HG03060 (cell line): ENCODE measurements around the gene SOX5.

ENCODE experiments used
- ATAC-seq: cut with Tn5 transposase; IDR thresholded peaks from one replicate; pipeline ENCODE4 v1.9.1; 2021; ENCODE audit warnings: low read depth, moderate number of reproducible peaks; ENCODE audit not compliant: unreplicated experiment

The SOX5 gene

GRCh38 chr12:23631786-23632377 is 317.6 kb downstream of the SOX5 start:
- no peak for ATAC-seq

DNA sequence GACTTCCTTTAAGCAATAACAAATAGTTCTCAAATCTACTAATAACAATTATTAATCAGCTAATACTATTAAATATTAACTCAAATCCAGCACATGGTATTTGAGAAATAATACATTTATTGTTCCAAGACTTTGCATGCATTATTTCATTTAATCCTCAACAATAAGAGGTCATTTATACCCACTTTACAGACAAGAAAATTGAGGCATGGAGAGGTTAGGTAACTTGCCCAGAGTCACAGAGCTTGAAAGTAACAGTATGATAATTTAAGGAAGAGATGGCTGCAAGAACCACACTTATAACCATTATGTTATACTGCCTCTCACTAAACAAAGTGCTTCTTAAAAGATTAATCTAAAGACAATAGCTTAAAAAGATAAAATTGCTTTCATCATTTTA is 318.9 kb downstream of the SOX5 start:
- ATAC-seq, result no peak

- ATAC-seq, result no peak
Observed at GRCh38 chr12:23628806-23629205, 320.7 kb downstream of the SOX5 start.

DNA sequence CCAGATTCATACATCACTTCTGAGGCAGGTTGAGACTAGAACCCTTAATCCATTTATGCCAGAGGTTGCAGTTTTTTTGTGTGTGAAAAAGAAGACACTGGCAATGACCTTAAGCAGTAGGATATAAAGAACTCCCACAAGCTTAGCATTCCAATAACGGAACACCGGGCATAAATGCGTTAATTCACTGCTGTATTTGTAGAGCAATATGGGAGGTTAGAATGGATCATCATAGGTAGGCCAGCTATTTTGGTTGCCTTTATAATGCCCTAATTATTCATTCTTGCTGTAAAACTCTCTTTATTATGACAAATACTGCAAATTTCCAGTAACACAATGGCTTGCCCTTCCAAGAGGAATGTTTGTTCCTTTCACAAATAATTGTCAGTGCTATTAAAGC is 322.7 kb downstream of the SOX5 start:
- ATAC-seq, result no peak

DNA sequence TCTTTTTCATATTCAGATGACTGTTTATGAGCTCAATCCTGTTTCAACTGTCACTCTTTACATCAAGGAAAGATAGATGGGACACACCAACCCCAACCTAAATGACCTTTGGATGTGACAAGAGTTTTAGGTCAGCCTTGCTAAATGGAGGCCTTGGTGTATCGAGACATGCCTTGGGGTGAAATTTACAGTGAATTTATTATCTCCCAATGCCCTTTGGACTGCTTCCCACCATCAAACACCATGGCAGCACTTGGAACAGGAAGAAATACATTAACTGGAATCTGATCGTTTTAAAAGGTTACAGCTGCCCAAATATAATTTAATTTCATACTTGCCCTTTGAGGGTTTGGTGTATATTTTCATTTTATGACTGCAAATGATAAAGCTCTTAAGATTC is 327.6 kb downstream of the SOX5 start:
- ATAC-seq, result no peak

- ATAC-seq, result no peak
Observed at GRCh38 chr12:23618718-23619117, 330.8 kb downstream of the SOX5 start.

GRCh38 chr12:23617749-23618148 is 331.7 kb downstream of the SOX5 start:
- no peak for ATAC-seq

- ATAC-seq, result no peak
Observed at GRCh38 chr12:23614280-23614679, 335.2 kb downstream of the SOX5 start.

- no peak for ATAC-seq
Observed at GRCh38 chr12:23611320-23611719, 338.1 kb downstream of the SOX5 start.

DNA sequence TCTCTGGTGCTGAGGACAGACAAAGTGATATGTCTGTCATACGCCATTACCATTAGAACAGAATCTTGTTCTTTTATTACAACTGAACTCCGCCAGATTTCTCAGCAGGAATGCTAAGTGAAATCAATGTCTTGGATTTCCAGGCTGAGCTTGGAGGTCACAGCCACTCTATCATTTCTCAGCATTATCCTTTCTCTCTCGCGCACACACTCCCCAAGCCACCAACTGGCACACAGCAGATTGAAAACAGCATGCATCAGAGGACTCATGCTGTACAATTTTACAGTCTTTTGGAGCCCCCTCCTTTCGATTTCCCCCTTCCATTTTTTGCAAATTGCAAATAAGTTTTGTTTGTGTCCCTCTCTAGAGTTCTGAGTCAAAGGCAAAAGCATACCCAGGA is 348.6 kb downstream of the SOX5 start:
- ATAC-seq, result no peak

GRCh38 chr12:23596568-23596967 is 352.9 kb downstream of the SOX5 start:
- no peak for ATAC-seq

DNA sequence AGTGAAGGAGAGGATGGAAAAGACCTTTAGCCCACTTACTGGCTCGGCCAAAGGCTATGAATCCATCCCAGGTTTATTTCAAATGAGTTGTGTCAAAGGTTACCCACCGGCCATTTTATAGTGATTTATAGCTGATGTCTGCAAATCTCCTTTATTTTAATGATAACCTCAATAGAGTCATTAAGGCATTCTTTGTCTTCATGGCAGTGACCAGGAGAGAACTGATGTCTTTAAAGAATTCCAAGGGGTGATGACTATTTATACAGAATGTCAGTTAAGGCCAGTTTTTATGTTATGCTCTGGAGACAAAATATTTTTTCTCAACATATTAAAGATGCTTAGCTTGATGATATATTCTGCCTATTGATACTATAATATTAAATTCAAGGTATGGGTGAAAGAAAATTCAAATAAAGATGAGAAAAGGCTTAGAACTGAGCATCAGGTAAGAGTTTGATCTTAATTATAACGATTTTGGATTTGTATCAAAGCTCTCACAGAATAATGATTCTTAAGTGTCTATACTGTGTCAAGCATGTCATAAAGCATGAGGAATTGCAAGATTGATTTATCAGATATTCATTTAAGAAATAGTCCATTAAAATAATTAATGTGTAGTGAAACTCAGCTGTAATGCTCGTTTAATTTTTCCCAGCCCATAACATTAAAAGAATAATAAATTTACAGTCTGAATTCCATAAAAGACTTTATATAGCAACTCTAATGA is 361.5 kb downstream of the SOX5 start:
- no peak for ATAC-seq

- ATAC-seq, result no peak
Observed at GRCh38 chr12:23585782-23586163, 363.7 kb downstream of the SOX5 start.

DNA sequence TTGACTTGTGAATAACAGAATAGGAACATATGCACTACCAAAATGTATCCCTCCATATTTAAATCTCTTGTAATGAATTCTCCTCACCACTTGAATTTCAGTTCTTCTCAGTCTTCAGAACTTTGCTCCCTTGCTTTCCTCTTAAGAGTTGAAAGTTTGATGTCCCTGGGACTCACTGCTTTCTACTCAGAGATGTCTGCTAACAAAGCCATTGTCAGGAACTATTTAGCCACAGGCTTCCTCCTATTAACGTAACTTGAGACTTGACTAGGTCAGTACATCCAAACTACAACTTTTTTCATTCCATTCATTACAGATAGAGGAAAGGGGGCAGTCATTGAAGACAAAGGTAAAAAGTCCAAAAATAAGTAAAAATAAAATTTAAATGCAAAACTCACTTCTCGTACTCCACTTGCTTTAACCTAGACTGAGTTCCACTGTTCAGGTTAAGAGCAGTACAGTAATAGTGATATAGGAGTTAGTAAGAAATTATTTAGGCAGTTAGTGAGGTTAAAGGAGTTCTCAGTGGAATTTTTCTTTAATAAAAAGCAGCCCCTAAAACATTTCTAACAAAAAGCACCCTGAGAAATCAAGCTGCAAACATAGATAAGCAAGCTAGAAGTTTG is 364.2 kb downstream of the SOX5 start:
- no peak for ATAC-seq

- no peak for ATAC-seq
Observed at GRCh38 chr12:23581913-23582312, 367.6 kb downstream of the SOX5 start.

DNA sequence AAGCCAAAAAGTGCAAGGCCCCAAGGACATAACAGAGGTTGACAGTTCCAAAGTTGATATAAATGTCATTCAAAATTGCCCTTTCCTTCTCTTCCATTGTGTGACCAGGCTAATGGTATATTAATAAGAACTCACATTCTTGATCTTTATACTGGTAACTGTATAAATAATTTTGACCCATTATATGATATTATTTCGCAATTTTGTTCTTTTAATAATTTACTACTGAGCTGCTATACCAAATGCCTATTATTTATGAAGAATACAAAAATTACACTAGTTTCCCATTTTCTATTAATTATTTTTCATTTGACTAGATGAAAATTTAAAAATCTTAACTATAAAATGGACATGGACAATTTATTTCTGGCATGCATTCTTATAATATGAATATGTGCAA is 370.2 kb downstream of the SOX5 start:
- ATAC-seq, result no peak

DNA sequence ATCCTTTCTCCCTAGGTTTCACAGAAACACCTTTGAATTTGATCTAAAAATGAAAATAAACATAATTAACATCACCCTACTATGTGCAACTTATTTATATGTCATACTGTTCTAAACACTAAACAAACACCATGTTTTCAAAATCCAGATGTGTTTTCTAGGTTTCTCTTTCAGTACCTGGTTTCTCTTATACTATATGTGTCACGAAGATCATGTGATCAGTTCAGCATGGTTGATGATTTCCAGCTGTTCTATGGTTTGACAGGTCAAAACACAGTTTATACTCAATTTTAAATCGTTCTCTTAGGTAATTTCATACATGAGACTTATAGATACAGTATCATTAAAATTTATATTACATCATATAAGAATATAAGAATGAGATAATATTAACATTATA is 373.1 kb downstream of the SOX5 start:
- peak; percentile 89 for ATAC-seq

DNA sequence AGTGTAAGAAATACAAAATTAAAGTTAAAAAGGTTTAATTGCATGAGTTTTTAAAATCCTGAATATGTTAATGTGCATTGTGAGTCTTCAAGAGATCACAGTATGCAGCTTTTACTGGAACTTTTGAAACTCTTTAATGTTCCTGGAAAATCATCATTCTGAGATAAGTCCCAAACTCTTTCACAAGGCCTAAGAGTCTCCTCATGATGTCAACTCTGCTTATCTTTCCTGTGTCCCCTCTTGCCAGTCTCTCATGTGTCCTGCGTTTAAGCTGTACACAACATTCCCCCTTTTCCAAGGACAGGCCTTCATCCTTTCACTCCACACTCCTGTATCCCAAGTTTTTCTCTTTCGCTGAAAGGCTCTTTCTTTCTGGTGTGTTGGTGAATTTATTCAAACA is 380.1 kb downstream of the SOX5 start:
- ATAC-seq, result no peak

GRCh38 chr12:23566133-23566532 is 383.3 kb downstream of the SOX5 start:
- ATAC-seq, result no peak

GRCh38 chr12:23564451-23565152 is 384.9 kb downstream of the SOX5 start:
- no peak for ATAC-seq
